AG08395 (cell line): ENCODE data around the gene PAXX.
"Not testable (repeated sequence)": the region's sequence is repeated elsewhere in the genome, so short reads cannot be mapped to it uniquely, and the experiment has no call there.

ENCODE experiments used
- DNase-seq: peaks from one replicate; pipeline ENCODE4 v3.0.0; 2012; ENCODE audit warnings: mixed read lengths, low spot score

PAXX gene

GRCh38 chr9:137002646-137003041, 10.4 kb downstream of the PAXX start:
- no peak for DNase-seq

- DNase-seq = not testable (repeated sequence)
Measured at GRCh38 chr9:137004285-137004684, 12.1 kb downstream of the PAXX start.

- DNase-seq = no peak
Measured at GRCh38 chr9:137006116-137007003, 14.1 kb downstream of the PAXX start.

GRCh38 chr9:137007108-137007815, 15.0 kb downstream of the PAXX start:
- no peak for DNase-seq

GRCh38 chr9:137007816-137008270, 15.6 kb downstream of the PAXX start:
- DNase-seq = no peak

GRCh38 chr9:137008312-137008711, 16.1 kb downstream of the PAXX start:
- no peak for DNase-seq

- no peak for DNase-seq
Measured at GRCh38 chr9:137009217-137009616, 17.0 kb downstream of the PAXX start.

- no peak for DNase-seq
Measured at GRCh38 chr9:137009938-137010732, 17.9 kb downstream of the PAXX start.

GRCh38 chr9:137011156-137011555, 18.9 kb downstream of the PAXX start:
- DNase-seq = no peak

- DNase-seq = no peak
Measured at GRCh38 chr9:137011907-137012675, 19.9 kb downstream of the PAXX start.

GRCh38 chr9:137012694-137013570, 20.7 kb downstream of the PAXX start:
- DNase-seq = no peak

- no peak for DNase-seq
Measured at GRCh38 chr9:137013571-137013940, 21.3 kb downstream of the PAXX start.

GRCh38 chr9:137014166-137014565, 21.9 kb downstream of the PAXX start:
- DNase-seq = no peak

- no peak for DNase-seq
Measured at GRCh38 chr9:137014776-137015539, 22.7 kb downstream of the PAXX start.

GRCh38 chr9:137015540-137015930, 23.3 kb downstream of the PAXX start:
- no peak for DNase-seq

- no peak for DNase-seq
Measured at GRCh38 chr9:137015976-137016375, 23.8 kb downstream of the PAXX start.

GRCh38 chr9:137016436-137016835, 24.2 kb downstream of the PAXX start:
- DNase-seq = no peak

- no peak for DNase-seq
Measured at GRCh38 chr9:137017071-137017470, 24.8 kb downstream of the PAXX start.

- DNase-seq = no peak
Measured at GRCh38 chr9:137017791-137018497, 25.7 kb downstream of the PAXX start.
